Liver (tissue), 9 donors: Measurements from ENCODE around the gene UBA7. TPM values are rescaled to one million over a fixed set of nuclear protein-coding genes. Genes with fewer than 3 reads are reported as not detected.

Experiments used
- DNase-seq: peaks from one replicate; pipeline ENCODE4 v3.0.0-alpha.2; 2017; ENCODE audit warnings: low spot score
- H3K27ac ChIP-seq, 2 donors: one replicate each; pipeline ENCODE4 v1.7.0; 2013; ENCODE audit warnings: inconsistent platforms in 2 of 2, low read length in 2 of 2, control low read depth in 1 of 2, low read depth in 1 of 2, mild to moderate bottlenecking in 1 of 2
- H3K27me3 ChIP-seq, 4 donors: one replicate each; pipeline versions ENCODE4 v1.6.1 to v1.7.0; 2013; ENCODE audit warnings: low read length in 3 of 4, inconsistent platforms in 1 of 4, mild to moderate bottlenecking in 1 of 4, moderate library complexity in 1 of 4; ENCODE audit not compliant: control insufficient read depth in 4 of 4, insufficient read depth in 4 of 4
- H3K36me3 ChIP-seq, 4 donors: one replicate each; pipeline versions ENCODE4 v1.6.1 to v1.7.0; 2013; ENCODE audit warnings: low read length in 3 of 4, mild to moderate bottlenecking in 3 of 4, low read depth in 1 of 4, moderate library complexity in 1 of 4; ENCODE audit not compliant: control insufficient read depth in 4 of 4, insufficient read depth in 3 of 4
- H3K4me1 ChIP-seq, 4 donors: one replicate each; pipeline versions ENCODE4 v1.6.1 to v1.7.0; 2013; ENCODE audit warnings: low read length in 3 of 4, mild to moderate bottlenecking in 3 of 4, moderate library complexity in 1 of 4; ENCODE audit not compliant: control insufficient read depth in 4 of 4, insufficient read depth in 4 of 4
- H3K4me3 ChIP-seq, 3 donors: one replicate each; pipeline versions ENCODE4 v1.6.1 to v1.7.0; 2013; ENCODE audit warnings: low read length in 3 of 3, control low read depth in 1 of 3, low read depth in 1 of 3, mild to moderate bottlenecking in 1 of 3
- H3K9ac ChIP-seq, 2 donors: one replicate each; pipeline ENCODE4 v1.7.0; 2013; ENCODE audit warnings: low read length in 2 of 2, mild to moderate bottlenecking in 2 of 2, moderate library complexity in 2 of 2, control low read depth in 1 of 2, low read depth in 1 of 2
- H3K9me3 ChIP-seq, 4 donors: one replicate each; pipeline versions ENCODE4 v1.6.1 to v1.7.0; 2013; ENCODE audit warnings: low read length in 3 of 4; ENCODE audit not compliant: control insufficient read depth in 4 of 4
- ATF3 ChIP-seq: IDR thresholded peaks from 2 replicates; pipeline ENCODE4 v1.6.1; 2016; ENCODE audit warnings: antibody characterized with exemption
- EGR1 ChIP-seq, 2 donors: IDR thresholded peaks; 2 replicates each; pipeline ENCODE4 v1.6.1; 2016 to 2018; ENCODE audit warnings: antibody characterized with exemption in 2 of 2, low read depth in 2 of 2
- FOXA1 ChIP-seq: IDR thresholded peaks from 2 replicates; pipeline ENCODE4 v1.6.1; 2016; ENCODE audit warnings: antibody characterized with exemption
- FOXA2 ChIP-seq: IDR thresholded peaks from 2 replicates; pipeline ENCODE4 v1.6.1; 2016; ENCODE audit warnings: antibody characterized with exemption
- GABPA ChIP-seq, 2 donors: IDR thresholded peaks in 1 of 2; conservative IDR thresholded peaks in 1 of 2; 2 replicates each; pipeline ENCODE4 v1.6.1; 2016; ENCODE audit warnings: antibody characterized with exemption in 2 of 2, mild to moderate bottlenecking in 1 of 2, moderate library complexity in 1 of 2
- HNF4A ChIP-seq, 2 donors: conservative IDR thresholded peaks; 2 replicates each; pipeline ENCODE4 v1.6.1; 2016; ENCODE audit warnings: antibody characterized with exemption in 2 of 2, mild to moderate bottlenecking in 2 of 2
- HNF4G ChIP-seq: IDR thresholded peaks from 2 replicates; pipeline ENCODE4 v1.6.1; 2016; ENCODE audit warnings: antibody characterized with exemption
- JUND ChIP-seq, 2 donors: IDR thresholded peaks; 2 replicates each; pipeline ENCODE4 v1.6.1; 2016; ENCODE audit warnings: antibody characterized with exemption in 2 of 2
- NR2F2 ChIP-seq: IDR thresholded peaks from 2 replicates; pipeline ENCODE4 v1.6.1; 2016; ENCODE audit warnings: antibody characterized with exemption
- RAD21 ChIP-seq, 2 donors: IDR thresholded peaks; 2 replicates each; pipeline ENCODE4 v1.6.1; 2016; ENCODE audit warnings: antibody characterized with exemption in 2 of 2, mild to moderate bottlenecking in 2 of 2
- RXRA ChIP-seq, 2 donors: IDR thresholded peaks; 2 replicates each; pipeline ENCODE4 v1.6.1; 2017 to 2018; ENCODE audit warnings: antibody characterized with exemption in 2 of 2, mild to moderate bottlenecking in 1 of 2
- SP1 ChIP-seq: IDR thresholded peaks from 2 replicates; pipeline ENCODE4 v1.6.1; 2018; ENCODE audit warnings: antibody characterized with exemption, mild to moderate bottlenecking
- TAF1 ChIP-seq: conservative IDR thresholded peaks from 2 replicates; pipeline ENCODE4 v1.6.1; 2016; ENCODE audit warnings: antibody characterized with exemption, mild to moderate bottlenecking
- YY1 ChIP-seq: IDR thresholded peaks from 2 replicates; pipeline ENCODE4 v1.6.1; 2016; ENCODE audit warnings: antibody characterized with exemption, mild to moderate bottlenecking
- ZBTB33 ChIP-seq: IDR thresholded peaks from 2 replicates; pipeline ENCODE4 v1.6.1; 2016; ENCODE audit warnings: antibody characterized with exemption
- WGBS: extraction: QIAGEN DNeasy Blood & Tissue Kit; methylation state at CpG from one replicate; pipeline ENCODE4 v1.1.7; 2013; 5-methylcytosine and 5-hydroxymethylcytosine counted together
- polyA plus RNA-seq, 2 donors: library from polyadenylated mRNA; stranded (reverse) in 1 of 2; unstranded in 1 of 2; fragments of 200-250 nt in 1 of 2; fragments of >200 nt in 1 of 2; fragmentation: Nextera tagmentation in 1 of 2; extraction: Ambion mirVana in 1 of 2; gene quantifications; one replicate each; pipeline versions ENCODE4 v1.2.1 to v1.2.3, GENCODE V29; 2013 to 2015
- total RNA-seq, 2 donors: library from RNA; depleted of rRNA; stranded (reverse); fragments of >200 nt; gene quantifications; one replicate each; pipeline ENCODE4 v1.2.3, GENCODE V29; 2014
- TF ChIP-seq, protein P1 (sequence below): IDR thresholded peaks from 2 replicates; pipeline ENCODE4 v1.6.1; 2016; ENCODE audit warnings: antibody characterized with exemption, mild to moderate bottlenecking
- TF ChIP-seq, protein P2 (sequence below): IDR thresholded peaks from 2 replicates; pipeline ENCODE4 v1.6.1; 2016; ENCODE audit warnings: antibody characterized with exemption
- TF ChIP-seq, protein P3 (sequence below): fragments of 150-350 bp; IDR thresholded peaks from 2 replicates; pipeline ENCODE4 v1.5.1; 2017; ENCODE audit warnings: improper control_type of control experiment, low read depth, low read length; ENCODE audit not compliant: missing input control
- donor health status: healthy.
- donor health status: healthy.
- donor health status: healthy.
- donor health status: healthy.
- donor health status: healthy.

Gene UBA7
- total and polyA plus RNA-seq, 4 donors: 14.6 to 29.5 (median 15.2) TPM

DNA sequence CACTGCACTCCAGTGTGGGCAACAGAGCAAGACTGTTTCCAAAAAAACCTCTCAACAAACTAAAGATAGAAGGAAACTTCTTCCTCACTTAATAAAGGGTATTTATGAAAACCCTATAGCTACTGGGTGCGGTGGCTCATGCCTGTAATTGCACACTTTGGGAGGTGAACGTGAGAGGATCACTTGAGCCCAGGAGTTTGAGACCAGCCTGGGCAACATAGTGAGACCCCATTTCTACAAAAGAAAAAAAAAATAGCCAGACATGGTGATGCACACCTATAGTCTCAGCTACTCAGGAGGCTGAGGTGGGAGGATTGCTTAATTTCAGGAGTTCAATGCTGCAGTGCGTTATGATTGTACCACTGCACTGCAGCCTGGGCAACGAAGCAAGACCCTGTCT is 49.8 kb downstream of the UBA7 start:
- H3K9me3 ChIP-seq: no peaks in the 10 kb centered on the region
- 98% methylated on average over 4 of the region's 4 CpGs for WGBS
- no peak overlapping the region for H3K27ac ChIP-seq
- peaks cover 0 to 2% (median under 1%) of the 10 kb centered on the region in 4 donors for H3K36me3 ChIP-seq
- no peaks in the 10 kb centered on the region for H3K4me1 ChIP-seq
- no peak overlapping the region for H3K9ac ChIP-seq
- no peaks in the 10 kb centered on the region for H3K27me3 ChIP-seq
- no peak for TF ChIP-seq FOXA1
- TF ChIP-seq HNF4G: no peak
- no peak for TF ChIP-seq RXRA (IDR thresholded peaks at IDR 0.05)
- TF ChIP-seq TAF1: no peak
- no peak for TF ChIP-seq EGR1 (IDR thresholded peaks at IDR 0.05; ENCODE audit: low read depth in 2 of 2)
- no peak for TF ChIP-seq NR2F2
- no peak for TF ChIP-seq HNF4A (conservative IDR thresholded peaks at IDR 0.05)
- no peak for TF ChIP-seq YY1
- no peak for TF ChIP-seq FOXA2
- no peak for TF ChIP-seq JUND (IDR thresholded peaks at IDR 0.05)
- no peak for TF ChIP-seq ATF3
- TF ChIP-seq, protein P1, sequence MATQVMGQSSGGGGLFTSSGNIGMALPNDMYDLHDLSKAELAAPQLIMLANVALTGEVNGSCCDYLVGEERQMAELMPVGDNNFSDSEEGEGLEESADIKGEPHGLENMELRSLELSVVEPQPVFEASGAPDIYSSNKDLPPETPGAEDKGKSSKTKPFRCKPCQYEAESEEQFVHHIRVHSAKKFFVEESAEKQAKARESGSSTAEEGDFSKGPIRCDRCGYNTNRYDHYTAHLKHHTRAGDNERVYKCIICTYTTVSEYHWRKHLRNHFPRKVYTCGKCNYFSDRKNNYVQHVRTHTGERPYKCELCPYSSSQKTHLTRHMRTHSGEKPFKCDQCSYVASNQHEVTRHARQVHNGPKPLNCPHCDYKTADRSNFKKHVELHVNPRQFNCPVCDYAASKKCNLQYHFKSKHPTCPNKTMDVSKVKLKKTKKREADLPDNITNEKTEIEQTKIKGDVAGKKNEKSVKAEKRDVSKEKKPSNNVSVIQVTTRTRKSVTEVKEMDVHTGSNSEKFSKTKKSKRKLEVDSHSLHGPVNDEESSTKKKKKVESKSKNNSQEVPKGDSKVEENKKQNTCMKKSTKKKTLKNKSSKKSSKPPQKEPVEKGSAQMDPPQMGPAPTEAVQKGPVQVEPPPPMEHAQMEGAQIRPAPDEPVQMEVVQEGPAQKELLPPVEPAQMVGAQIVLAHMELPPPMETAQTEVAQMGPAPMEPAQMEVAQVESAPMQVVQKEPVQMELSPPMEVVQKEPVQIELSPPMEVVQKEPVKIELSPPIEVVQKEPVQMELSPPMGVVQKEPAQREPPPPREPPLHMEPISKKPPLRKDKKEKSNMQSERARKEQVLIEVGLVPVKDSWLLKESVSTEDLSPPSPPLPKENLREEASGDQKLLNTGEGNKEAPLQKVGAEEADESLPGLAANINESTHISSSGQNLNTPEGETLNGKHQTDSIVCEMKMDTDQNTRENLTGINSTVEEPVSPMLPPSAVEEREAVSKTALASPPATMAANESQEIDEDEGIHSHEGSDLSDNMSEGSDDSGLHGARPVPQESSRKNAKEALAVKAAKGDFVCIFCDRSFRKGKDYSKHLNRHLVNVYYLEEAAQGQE: no peak
- no peak for TF ChIP-seq SP1
- TF ChIP-seq RAD21 (IDR thresholded peaks at IDR 0.05): no peak
- TF ChIP-seq GABPA (IDR thresholded peaks at IDR 0.05 in 1 of 2, conservative IDR thresholded peaks at IDR 0.05 in 1 of 2): no peak
- TF ChIP-seq, protein P2, sequence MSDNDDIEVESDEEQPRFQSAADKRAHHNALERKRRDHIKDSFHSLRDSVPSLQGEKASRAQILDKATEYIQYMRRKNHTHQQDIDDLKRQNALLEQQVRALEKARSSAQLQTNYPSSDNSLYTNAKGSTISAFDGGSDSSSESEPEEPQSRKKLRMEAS: no peak
- TF ChIP-seq, protein P3, sequence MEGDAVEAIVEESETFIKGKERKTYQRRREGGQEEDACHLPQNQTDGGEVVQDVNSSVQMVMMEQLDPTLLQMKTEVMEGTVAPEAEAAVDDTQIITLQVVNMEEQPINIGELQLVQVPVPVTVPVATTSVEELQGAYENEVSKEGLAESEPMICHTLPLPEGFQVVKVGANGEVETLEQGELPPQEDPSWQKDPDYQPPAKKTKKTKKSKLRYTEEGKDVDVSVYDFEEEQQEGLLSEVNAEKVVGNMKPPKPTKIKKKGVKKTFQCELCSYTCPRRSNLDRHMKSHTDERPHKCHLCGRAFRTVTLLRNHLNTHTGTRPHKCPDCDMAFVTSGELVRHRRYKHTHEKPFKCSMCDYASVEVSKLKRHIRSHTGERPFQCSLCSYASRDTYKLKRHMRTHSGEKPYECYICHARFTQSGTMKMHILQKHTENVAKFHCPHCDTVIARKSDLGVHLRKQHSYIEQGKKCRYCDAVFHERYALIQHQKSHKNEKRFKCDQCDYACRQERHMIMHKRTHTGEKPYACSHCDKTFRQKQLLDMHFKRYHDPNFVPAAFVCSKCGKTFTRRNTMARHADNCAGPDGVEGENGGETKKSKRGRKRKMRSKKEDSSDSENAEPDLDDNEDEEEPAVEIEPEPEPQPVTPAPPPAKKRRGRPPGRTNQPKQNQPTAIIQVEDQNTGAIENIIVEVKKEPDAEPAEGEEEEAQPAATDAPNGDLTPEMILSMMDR: no peak
- TF ChIP-seq ZBTB33: no peak
- no peak for DNase-seq
- H3K4me3 ChIP-seq: no peak overlapping the region
